Measurements from ENCODE around the gene CMC1.

CMC1 gene

GRCh38 chr3:28292622-28293021, 51.2 kb downstream of the CMC1 start:
- no peak overlapping the region for H3K9ac ChIP-seq (ENCODE audit: low read depth, low read length, poor library complexity, severe bottlenecking)
- TF ChIP-seq CTCF (conservative IDR thresholded peaks at IDR 0.05; ENCODE audit: low read length) (no peak), EZH2phosphoT487 (IDR thresholded peaks at IDR 0.05; ENCODE audit: borderline replicate concordance) (no peak)
- peaks cover 7% of the 10 kb centered on the region; the same call in 1 of the 2 replicates for H3K36me3 ChIP-seq (ENCODE audit: insufficient read depth, low read length)
- no peak overlapping the region for H3K4me3 ChIP-seq (ENCODE audit: low read length, poor library complexity, severe bottlenecking)
- no peaks in the 10 kb centered on the region for H3K9me2 ChIP-seq (replicated peaks; ENCODE audit: low read depth, low read length)
- no peak overlapping the region for H2AFZ ChIP-seq (ENCODE audit: low read length)
- H3K4me1 ChIP-seq (ENCODE audit: insufficient read depth, low read length, poor library complexity, severe bottlenecking) = peaks cover 14% of the 10 kb centered on the region
- no peak overlapping the region for H3K4me2 ChIP-seq (ENCODE audit: low read depth, low read length, poor library complexity, severe bottlenecking)
- H3K79me2 ChIP-seq (ENCODE audit: insufficient read depth, low read length) = no peaks in the 10 kb centered on the region
- no peaks in the 10 kb centered on the region for H3K9me3 ChIP-seq (ENCODE audit: insufficient read depth, low read depth, low read length)
- H3F3A ChIP-seq (ENCODE audit: low read depth) = no peaks in the 10 kb centered on the region
- no peaks in the 10 kb centered on the region for H3K27me3 ChIP-seq (ENCODE audit: insufficient read depth, low read length, poor library complexity, severe bottlenecking)
- no peaks in the 10 kb centered on the region for H4K20me1 ChIP-seq (ENCODE audit: insufficient read depth, low read length, poor library complexity, severe bottlenecking)

GRCh38 chr3:28294667-28295413, 53.4 kb downstream of the CMC1 start:
- H3F3A ChIP-seq (ENCODE audit: low read depth) = no peaks in the 10 kb centered on the region
- H3K79me2 ChIP-seq (ENCODE audit: insufficient read depth, low read length) = no peaks in the 10 kb centered on the region
- peaks cover 7% of the 10 kb centered on the region; the same call in 1 of the 2 replicates for H3K36me3 ChIP-seq (ENCODE audit: insufficient read depth, low read length)
- peak overlapping the region; percentile 58 for H3K4me2 ChIP-seq (ENCODE audit: low read depth, low read length, poor library complexity, severe bottlenecking)
- peaks cover 14% of the 10 kb centered on the region for H3K4me1 ChIP-seq (ENCODE audit: insufficient read depth, low read length, poor library complexity, severe bottlenecking)
- H3K9me3 ChIP-seq (ENCODE audit: insufficient read depth, low read depth, low read length) = no peaks in the 10 kb centered on the region
- H3K9me2 ChIP-seq (replicated peaks; ENCODE audit: low read depth, low read length) = no peaks in the 10 kb centered on the region
- no peak overlapping the region for H3K9ac ChIP-seq (ENCODE audit: low read depth, low read length, poor library complexity, severe bottlenecking)
- H2AFZ ChIP-seq (ENCODE audit: low read length) = no peak overlapping the region
- peak overlapping the region; percentile 49 for H3K4me3 ChIP-seq (ENCODE audit: low read length, poor library complexity, severe bottlenecking)
- H4K20me1 ChIP-seq (ENCODE audit: insufficient read depth, low read length, poor library complexity, severe bottlenecking) = no peaks in the 10 kb centered on the region
- TF ChIP-seq CTCF (conservative IDR thresholded peaks at IDR 0.05; ENCODE audit: low read length) = no peak
- H3K27me3 ChIP-seq (ENCODE audit: insufficient read depth, low read length, poor library complexity, severe bottlenecking) = no peaks in the 10 kb centered on the region

GRCh38 chr3:28295898-28296490, 54.6 kb downstream of the CMC1 start:
- Histone ChIP-seq H3K9me2 (replicated peaks; ENCODE audit: low read depth, low read length) (no peaks in the 10 kb centered on the region), H3K9me3 (ENCODE audit: insufficient read depth, low read depth, low read length) (no peaks in the 10 kb centered on the region)
- no peak for TF ChIP-seq EZH2phosphoT487 (IDR thresholded peaks at IDR 0.05; ENCODE audit: borderline replicate concordance)
- TF ChIP-seq CTCF (conservative IDR thresholded peaks at IDR 0.05; ENCODE audit: low read length) = no peak

More at GRCh38 chr3:28295898-28296490, 54.6 kb downstream of the CMC1 start:
- H3F3A ChIP-seq (ENCODE audit: low read depth) = no peaks in the 10 kb centered on the region
- peaks cover 2% of the 10 kb centered on the region; the same call in 1 of the 2 replicates for H3K36me3 ChIP-seq (ENCODE audit: insufficient read depth, low read length)
- peak overlapping the region; percentile 1 for H3K9ac ChIP-seq (ENCODE audit: low read depth, low read length, poor library complexity, severe bottlenecking)
- H3K79me2 ChIP-seq (ENCODE audit: insufficient read depth, low read length) = no peaks in the 10 kb centered on the region
- peak overlapping the region; percentile 49 for H3K4me3 ChIP-seq (ENCODE audit: low read length, poor library complexity, severe bottlenecking)
- no peak overlapping the region for H2AFZ ChIP-seq (ENCODE audit: low read length)
- peaks cover 18% of the 10 kb centered on the region for H3K4me1 ChIP-seq (ENCODE audit: insufficient read depth, low read length, poor library complexity, severe bottlenecking)
- no peaks in the 10 kb centered on the region for H3K27me3 ChIP-seq (ENCODE audit: insufficient read depth, low read length, poor library complexity, severe bottlenecking)
- H3K4me2 ChIP-seq (ENCODE audit: low read depth, low read length, poor library complexity, severe bottlenecking) = peak overlapping the region; percentile 58
- H4K20me1 ChIP-seq (ENCODE audit: insufficient read depth, low read length, poor library complexity, severe bottlenecking) = no peaks in the 10 kb centered on the region

Data from Loucy (cell line).